Stomach (tissue), 9 donors: ENCODE measurements around the gene ADNP. TPM values are rescaled to one million over a fixed set of nuclear protein-coding genes. Genes with fewer than 3 reads are reported as not detected.

Experiments
- DNase-seq, 2 donors: peaks; one replicate each; pipeline versions ENCODE4 v3.0.0 to v3.0.0-alpha.2; 2013 to 2019
- H3K27ac ChIP-seq, 5 donors: fragments of 200-600 bp in 4 of 5; sonication (generic) in 4 of 5; one replicate each; pipeline ENCODE4 v1.5.1; 2013 to 2019; ENCODE audit warnings: mild to moderate bottlenecking in 1 of 5, moderate library complexity in 1 of 5
- H3K27me3 ChIP-seq, 3 donors: fragments of 200-600 bp; sonication (generic); one replicate each; pipeline ENCODE4 v1.5.1; 2017 to 2019; ENCODE audit warnings: mixed run types in 1 of 3
- H3K36me3 ChIP-seq, 4 donors: fragments of 200-600 bp; sonication (generic); 1 replicate in 3 of 4; 2 replicates in 1 of 4; pipeline ENCODE4 v1.5.1; 2016 to 2019
- H3K4me1 ChIP-seq, 4 donors: fragments of 200-600 bp; sonication (generic); one replicate each; pipeline ENCODE4 v1.5.1; 2016 to 2019
- H3K4me3 ChIP-seq, 4 donors: fragments of 200-600 bp; sonication (generic) in 3 of 4; one replicate each; pipeline ENCODE4 v1.5.1; 2016 to 2019; ENCODE audit warnings: mild to moderate bottlenecking in 1 of 4
- H3K9me3 ChIP-seq, 4 donors: fragments of 200-600 bp; sonication (generic); one replicate each; pipeline ENCODE4 v1.5.1; 2016 to 2019
- EP300 ChIP-seq: sonication (generic); formaldehyde crosslinking; IDR thresholded peaks from one replicate; pipeline ENCODE4 v1.6.1; 2017; ENCODE audit warnings: antibody characterized with exemption
- POLR2A ChIP-seq, 4 donors: fragments of 450-650 bp; IDR thresholded peaks; one replicate each; pipeline ENCODE4 v1.6.1; 2016; ENCODE audit warnings: antibody characterized with exemption in 4 of 4, control low read depth in 2 of 4, mild to moderate bottlenecking in 1 of 4, moderate library complexity in 1 of 4
- POLR2AphosphoS5 ChIP-seq, 3 donors: sonication (generic); formaldehyde crosslinking; IDR thresholded peaks; one replicate each; pipeline ENCODE4 v1.6.1; 2016; ENCODE audit warnings: antibody characterized with exemption in 3 of 3
- WGBS, 5 donors: extraction: QIAGEN DNeasy Blood & Tissue Kit in 3 of 5; methylation state at CpG; one replicate each; pipeline versions ENCODE4 v1.1.5 to v1.1.7; 2013 to 2018; 5-methylcytosine and 5-hydroxymethylcytosine counted together
- intact Hi-C: fragments of 100-400 bp; cut with DNase I; formaldehyde crosslinking; loops from one replicate; pipeline ENCODE4 v1.15.1; 2023; ENCODE audit warnings: low total_unique reads
- polyA plus RNA-seq, 3 donors: library from polyadenylated mRNA; stranded (reverse); fragments of 200-250 nt; gene quantifications; one replicate each; pipeline ENCODE4 v1.2.3, GENCODE V29; 2013
- total RNA-seq, 5 donors: library from RNA; depleted of rRNA; stranded (reverse); fragments of >200 nt; gene quantifications; one replicate each; pipeline versions ENCODE4 v1.1.0 to v1.2.3, GENCODE V29; 2014 to 2016
- TF ChIP-seq, protein P1 (sequence below), 7 experiments: fragments of 450-650 bp in 4 of 7; fragments of 200-600 bp in 3 of 7; sonication (generic) in 3 of 7; IDR thresholded peaks; one replicate each; pipeline ENCODE4 v1.5.1; 2016 to 2019; ENCODE audit warnings: antibody characterized with exemption in 7 of 7, control low read depth in 2 of 7, mild to moderate bottlenecking in 1 of 7
- donor health status: healthy with polysubstance abuse.
- donor health status: Bipolar disorder and iron deficiency.
- donor health status: healthy.

The ADNP gene
- total and polyA plus RNA-seq, 8 donors, result 19.9 to 67.4 (median 48.5) TPM

DNA sequence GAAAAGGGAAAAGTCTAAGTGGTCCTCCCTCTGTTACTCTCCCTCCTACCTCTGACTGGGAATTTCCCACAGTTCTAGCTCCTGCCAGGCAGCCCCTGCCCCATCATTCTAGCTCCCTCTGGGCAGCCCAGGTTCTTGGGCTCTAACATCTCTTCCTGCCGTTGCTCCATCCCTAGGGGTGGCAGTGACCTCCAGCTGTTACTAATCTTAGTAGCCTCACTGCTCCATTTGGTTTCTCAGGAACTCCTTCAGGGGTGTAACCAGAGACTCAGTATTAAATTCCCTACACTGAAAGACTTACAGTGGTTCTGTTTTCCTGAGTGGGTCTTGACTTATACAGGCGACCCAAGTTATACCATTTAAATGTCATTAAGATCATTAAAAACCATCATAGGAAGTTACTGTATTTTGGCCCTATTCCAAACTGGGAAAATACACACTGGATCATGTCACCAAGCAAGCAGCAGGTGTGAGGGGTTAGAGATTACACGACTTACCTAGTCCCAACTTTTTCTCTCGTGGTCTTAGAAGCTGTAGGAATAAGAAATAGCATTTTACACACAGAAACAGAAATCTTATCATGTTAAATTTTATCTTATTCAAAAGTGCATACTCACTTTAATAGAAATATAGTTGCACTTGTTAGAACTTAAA is 17.0 kb upstream of the ADNP start:
- Histone ChIP-seq H3K36me3 (peaks cover 60 to 100% (median 99%) of the 10 kb centered on the region in 4 donors), H3K4me1 (no peaks in the 10 kb centered on the region), H3K9me3 (no peaks in the 10 kb centered on the region), H3K4me3 (no peak overlapping the region), H3K27ac (no peak overlapping the region), H3K27me3 (no peaks in the 10 kb centered on the region)
- intact Hi-C loops, result no loop called here
- TF ChIP-seq POLR2A (IDR thresholded peaks at IDR 0.05) (no peak), EP300 (no peak), POLR2AphosphoS5 (IDR thresholded peaks at IDR 0.05) (no peak)
- TF ChIP-seq, protein P1, sequence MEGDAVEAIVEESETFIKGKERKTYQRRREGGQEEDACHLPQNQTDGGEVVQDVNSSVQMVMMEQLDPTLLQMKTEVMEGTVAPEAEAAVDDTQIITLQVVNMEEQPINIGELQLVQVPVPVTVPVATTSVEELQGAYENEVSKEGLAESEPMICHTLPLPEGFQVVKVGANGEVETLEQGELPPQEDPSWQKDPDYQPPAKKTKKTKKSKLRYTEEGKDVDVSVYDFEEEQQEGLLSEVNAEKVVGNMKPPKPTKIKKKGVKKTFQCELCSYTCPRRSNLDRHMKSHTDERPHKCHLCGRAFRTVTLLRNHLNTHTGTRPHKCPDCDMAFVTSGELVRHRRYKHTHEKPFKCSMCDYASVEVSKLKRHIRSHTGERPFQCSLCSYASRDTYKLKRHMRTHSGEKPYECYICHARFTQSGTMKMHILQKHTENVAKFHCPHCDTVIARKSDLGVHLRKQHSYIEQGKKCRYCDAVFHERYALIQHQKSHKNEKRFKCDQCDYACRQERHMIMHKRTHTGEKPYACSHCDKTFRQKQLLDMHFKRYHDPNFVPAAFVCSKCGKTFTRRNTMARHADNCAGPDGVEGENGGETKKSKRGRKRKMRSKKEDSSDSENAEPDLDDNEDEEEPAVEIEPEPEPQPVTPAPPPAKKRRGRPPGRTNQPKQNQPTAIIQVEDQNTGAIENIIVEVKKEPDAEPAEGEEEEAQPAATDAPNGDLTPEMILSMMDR (IDR thresholded peaks at IDR 0.05), result no peak
- no peak for DNase-seq
- 73 to 82% (median 78%) methylated on average over 4 of the region's 4 CpGs for WGBS, 5 donors

DNA sequence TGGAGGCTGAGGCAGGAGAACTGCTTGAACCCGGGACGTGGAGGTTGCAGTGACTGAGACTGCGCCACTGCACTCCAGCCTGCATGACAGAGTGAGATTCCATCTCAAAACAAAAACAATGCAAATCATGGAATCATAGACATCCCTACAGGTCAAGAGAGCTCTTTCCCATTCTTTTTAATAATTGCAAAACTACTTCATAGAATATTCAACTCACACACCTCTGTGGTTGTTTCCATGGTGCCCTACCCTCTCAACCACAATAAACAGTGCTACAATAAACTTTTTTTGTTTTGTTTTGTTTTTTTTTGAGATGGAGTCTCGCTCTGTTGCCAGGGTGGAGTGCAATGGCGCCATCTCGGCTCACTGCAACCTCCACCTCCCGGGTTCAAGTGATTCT is 11.8 kb upstream of the ADNP start:
- Histone ChIP-seq H3K36me3 (peaks cover 80 to 100% (median 99%) of the 10 kb centered on the region in 4 donors), H3K4me3 (no peak overlapping the region), H3K27ac (no peak overlapping the region), H3K4me1 (no peaks in the 10 kb centered on the region), H3K27me3 (no peaks in the 10 kb centered on the region), H3K9me3 (no peaks in the 10 kb centered on the region)
- intact Hi-C loops, result no loop called here
- no peak for DNase-seq
- no peak for TF ChIP-seq POLR2AphosphoS5 (IDR thresholded peaks at IDR 0.05)
- 93 to 98% (median 97%) methylated on average over 7 of the region's 7 CpGs for WGBS, 5 donors

DNA sequence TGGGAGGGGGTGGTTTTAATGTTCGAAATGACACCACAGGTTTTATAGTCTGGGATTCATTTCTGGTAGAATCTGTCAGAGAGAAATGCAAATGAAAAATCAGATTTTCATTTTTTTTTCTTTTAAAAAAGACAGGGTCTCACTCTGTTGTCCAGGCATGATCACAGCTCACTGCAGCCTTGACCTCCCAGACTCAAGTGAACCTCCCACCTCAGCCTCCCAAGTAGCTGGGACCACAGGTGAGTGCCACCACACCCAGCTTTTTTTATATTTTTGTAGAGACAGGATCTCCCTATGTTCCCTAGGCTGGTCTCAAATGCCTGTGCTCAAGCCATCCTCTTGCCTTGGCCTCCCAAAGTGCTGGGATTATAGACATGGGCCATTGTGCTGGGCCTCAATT is 2.4 kb upstream of the ADNP start:
- H3K4me3 ChIP-seq, result no peak overlapping the region
- no peaks in the 10 kb centered on the region for H3K9me3 ChIP-seq
- no peak for TF ChIP-seq EP300
- 70 to 89% (median 81%) methylated on average over 1 of the region's 1 CpG for WGBS, 5 donors
- no peaks in the 10 kb centered on the region for H3K27me3 ChIP-seq
- H3K4me1 ChIP-seq, result peaks cover 15 to 26% (median 19%) of the 10 kb centered on the region in 4 donors
- DNase-seq, result no peak
- H3K27ac ChIP-seq, result no peak overlapping the region
- peaks cover 27 to 63% (median 55%) of the 10 kb centered on the region in 4 donors for H3K36me3 ChIP-seq
- intact Hi-C loops, result no loop called here

GRCh38 chr20:50932691-50933280 is 1.5 kb upstream of the ADNP start:
- Histone ChIP-seq H3K4me1 (peaks cover 22 to 34% (median 26%) of the 10 kb centered on the region in 4 donors), H3K27me3 (no peaks in the 10 kb centered on the region), H3K36me3 (peaks cover 19 to 61% (median 47%) of the 10 kb centered on the region in 4 donors), H3K27ac (peak overlapping the region in 2 of 5 donors; percentile 91 to 99), H3K9me3 (no peaks in the 10 kb centered on the region), H3K4me3 (no peak overlapping the region)
- intact Hi-C loops, result no loop called here
- TF ChIP-seq, protein P1 (IDR thresholded peaks at IDR 0.05), result no peak
- no peak for TF ChIP-seq POLR2AphosphoS5 (IDR thresholded peaks at IDR 0.05)
- TF ChIP-seq EP300, result no peak
- TF ChIP-seq POLR2A (IDR thresholded peaks at IDR 0.05), result no peak
- DNase-seq, result peak in 1 of 2 donors; percentile 29
- WGBS, 5 donors, result 33 to 56% (median 43%) methylated on average over 1 of the region's 1 CpG

DNA sequence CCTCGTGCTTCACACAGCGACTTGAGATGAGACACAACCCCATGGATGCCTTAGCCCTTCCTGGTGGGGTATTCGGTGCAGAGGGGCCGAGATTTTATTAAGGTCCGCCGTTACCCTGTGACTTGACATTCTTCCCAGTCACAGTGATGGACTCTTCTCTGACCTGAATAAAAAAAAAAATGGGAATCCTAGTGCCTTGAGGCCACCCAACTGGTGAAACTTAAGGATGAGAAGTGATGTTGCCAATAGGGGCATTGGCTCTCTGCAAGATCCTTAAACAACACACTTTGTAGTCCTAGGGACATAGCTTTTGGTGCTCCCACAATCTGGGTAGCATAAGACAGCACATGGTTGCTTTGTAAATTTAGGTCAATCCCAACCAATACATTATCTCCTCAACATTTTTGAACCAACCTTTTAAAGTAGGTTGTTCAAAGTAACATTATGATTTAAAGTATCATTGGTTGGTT is 814 bp upstream of the ADNP start:
- Histone ChIP-seq H3K4me1 (peaks cover 22 to 41% (median 33%) of the 10 kb centered on the region in 4 donors), H3K27me3 (no peaks in the 10 kb centered on the region), H3K27ac (peak overlapping the region; percentile 91 to 100 (median 99)), H3K9me3 (no peaks in the 10 kb centered on the region), H3K4me3 (peak overlapping the region; percentile 51 to 97 (median 85)), H3K36me3 (peaks cover 16 to 54% (median 39%) of the 10 kb centered on the region in 4 donors)
- DNase-seq, result no peak
- no peak for TF ChIP-seq POLR2AphosphoS5 (IDR thresholded peaks at IDR 0.05)
- no peak for TF ChIP-seq POLR2A (IDR thresholded peaks at IDR 0.05)
- TF ChIP-seq, protein P1 (IDR thresholded peaks at IDR 0.05), result no peak
- no peak for TF ChIP-seq EP300
- intact Hi-C loops, result no loop called here
- WGBS, 5 donors, result 43 to 59% (median 53%) methylated on average over 3 to 6 of the region's 6 CpGs
